Natural killer cell (primary cell): ENCODE measurements around the gene CES2. TPM values are rescaled to one million over a fixed set of nuclear protein-coding genes. Genes with fewer than 3 reads are reported as not detected.

ENCODE experiments used
- ATAC-seq, 3 donors: fragments of 150-1000 bp in 2 of 3; fragments of 200-7000 bp in 1 of 3; cut with Tn5 transposase; 1 replicate in 1 of 3; 2 replicates in 2 of 3; pipeline ENCODE4 v1.10.0; 2021; ENCODE audit warnings: mild to moderate bottlenecking in 2 of 3, moderate library complexity in 2 of 3
- DNase-seq, 2 donors: peaks; one replicate each; pipeline versions ENCODE4 v3.0.0 to v3.0.0-alpha.2; 2013 to 2021; ENCODE audit warnings: mixed read lengths in 1 of 2
- H3K27ac ChIP-seq: one replicate; pipeline ENCODE4 v1.5.1; 2013; ENCODE audit warnings: mild to moderate bottlenecking, low read length
- H3K27me3 ChIP-seq: one replicate; pipeline ENCODE4 v1.6.1; 2013; ENCODE audit warnings: low read length; ENCODE audit not compliant: control insufficient read depth, insufficient read depth
- H3K36me3 ChIP-seq: one replicate; pipeline ENCODE4 v1.6.1; 2013; ENCODE audit warnings: low read length; ENCODE audit not compliant: control insufficient read depth, insufficient read depth
- H3K4me1 ChIP-seq: one replicate; pipeline ENCODE4 v1.6.1; 2013; ENCODE audit warnings: low read length; ENCODE audit not compliant: control insufficient read depth, insufficient read depth
- H3K4me3 ChIP-seq: one replicate; pipeline ENCODE4 v1.5.1; 2013; ENCODE audit warnings: low read length
- H3K9me3 ChIP-seq: one replicate; pipeline ENCODE4 v1.6.1; 2013; ENCODE audit warnings: low read length; ENCODE audit not compliant: control insufficient read depth, insufficient read depth
- H3K27ac Mint-ChIP-seq, 2 donors: one replicate each; pipeline ENCODE4 v1.8.0; 2022; ENCODE audit warnings: mild to moderate bottlenecking in 2 of 2, mixed read lengths in 2 of 2, moderate library complexity in 1 of 2
- H3K27me3 Mint-ChIP-seq, 2 donors: one replicate each; pipeline ENCODE4 v1.8.0; 2022; ENCODE audit warnings: low read depth in 2 of 2, mixed read lengths in 2 of 2
- H3K36me3 Mint-ChIP-seq: one replicate; pipeline ENCODE4 v1.8.0; 2022; ENCODE audit warnings: mixed read lengths
- H3K4me1 Mint-ChIP-seq, 2 donors: one replicate each; pipeline ENCODE4 v1.8.0; 2022; ENCODE audit warnings: mixed read lengths in 2 of 2
- H3K4me3 Mint-ChIP-seq: one replicate; pipeline ENCODE4 v1.8.0; 2022; ENCODE audit warnings: mild to moderate bottlenecking, moderate library complexity, mixed read lengths
- H3K9me3 Mint-ChIP-seq, 2 donors: one replicate each; pipeline ENCODE4 v1.8.0; 2022; ENCODE audit warnings: mixed read lengths in 2 of 2
- CTCF ChIP-seq: fragments of 200-600 bp; IDR thresholded peaks from one replicate; pipeline ENCODE4 v1.8.0; 2022; ENCODE audit warnings: antibody characterized with exemption
- WGBS: methylation state at CpG from one replicate; pipeline ENCODE4 v1.1.7; 2013; ENCODE audit warnings: missing lambda C conversion rate; ENCODE audit not compliant: insufficient coverage; 5-methylcytosine and 5-hydroxymethylcytosine counted together
- intact Hi-C: fragments of 100-400 bp; cut with micrococcal nuclease; formaldehyde crosslinking; loops from one replicate; pipeline ENCODE4 v1.14.2; 2022
- total RNA-seq, 4 donors: library from RNA; stranded (reverse); fragments of 120-200 nt in 1 of 4; gene quantifications; one replicate each; pipeline versions ENCODE4 v1.2.3 to v1.2.4, GENCODE V29; 2013 to 2022

CES2 gene
- total RNA-seq, 3 donors from 2014 or later (not counting 1 experiment from before 2014, with no cell fraction given): 26.9 to 33.6 (median 33.1) TPM

- H3K9me3 Mint-ChIP-seq: no peaks in the 10 kb centered on the region
- Histone ChIP-seq H3K9me3 (no peaks in the 10 kb centered on the region), H3K4me3 (peak overlapping the region; percentile 35), H3K36me3 (peaks cover 2% of the 10 kb centered on the region), H3K27ac (no peak overlapping the region), H3K4me1 (peaks cover 20% of the 10 kb centered on the region), H3K27me3 (peaks cover 33% of the 10 kb centered on the region)
- TF ChIP-seq CTCF: no peak
- H3K27ac Mint-ChIP-seq: peak overlapping the region in 1 of 2 donors; percentile 71
- ATAC-seq (peak in 2 of 3 donors; percentile 12 to 32), DNase-seq (peak in 1 of 2 donors; percentile 36)
- H3K27me3 Mint-ChIP-seq: peaks cover 25 to 33% of the 10 kb centered on the region in 2 donors
- H3K4me3 Mint-ChIP-seq: peak overlapping the region; percentile 89
- intact Hi-C loops: no loop called here
- WGBS: 2% methylated on average over 44 of the region's 44 CpGs
- peaks cover 23 to 24% of the 10 kb centered on the region in 2 donors for H3K4me1 Mint-ChIP-seq
- H3K36me3 Mint-ChIP-seq: peaks cover 7% of the 10 kb centered on the region
These were observed 13.0 kb downstream of the CES2 start for GRCh38 chr16:66948134-66948836.

DNA sequence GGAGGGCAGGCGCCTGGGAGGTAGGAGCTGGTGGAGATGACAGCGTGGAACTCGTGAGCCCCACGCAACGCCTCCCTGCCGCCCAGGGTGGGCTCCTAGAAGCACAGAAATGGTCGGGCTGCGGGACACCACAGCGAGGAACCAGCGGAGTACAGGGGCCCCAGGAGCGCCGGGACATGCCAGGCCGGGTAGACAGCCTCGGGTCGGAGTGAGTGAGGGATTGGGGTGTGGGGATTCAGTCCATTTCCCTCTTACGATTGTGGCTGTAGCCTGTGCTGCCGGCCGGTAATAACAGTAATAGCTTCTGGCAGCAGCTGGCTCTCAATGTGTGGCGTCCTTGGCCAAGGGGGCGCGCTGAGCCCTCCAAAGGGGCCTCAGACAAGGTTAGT, 13.5 kb downstream of the CES2 start:
- H3K36me3 ChIP-seq: peaks cover under 1% of the 10 kb centered on the region
- H3K36me3 Mint-ChIP-seq: peaks cover 7% of the 10 kb centered on the region
- DNase-seq: no peak
- H3K9me3 ChIP-seq: no peaks in the 10 kb centered on the region
- peak overlapping the region; percentile 89 for H3K4me3 Mint-ChIP-seq
- H3K4me3 ChIP-seq: no peak overlapping the region
- H3K4me1 Mint-ChIP-seq: peaks cover 23 to 25% of the 10 kb centered on the region in 2 donors
- no peaks in the 10 kb centered on the region for H3K9me3 Mint-ChIP-seq
- H3K4me1 ChIP-seq: peaks cover 20% of the 10 kb centered on the region
- peaks cover 27 to 35% of the 10 kb centered on the region in 2 donors for H3K27me3 Mint-ChIP-seq
- H3K27ac Mint-ChIP-seq: peak overlapping the region in 1 of 2 donors; percentile 71
- no peak for TF ChIP-seq CTCF
- WGBS: 22% methylated on average over 21 of the region's 21 CpGs
- ATAC-seq: peak in 1 of 3 donors; percentile 1
- no peak overlapping the region for H3K27ac ChIP-seq
- peaks cover 33% of the 10 kb centered on the region for H3K27me3 ChIP-seq
- intact Hi-C loops: no loop called here

- intact Hi-C loops: no loop called here
- Mint-ChIP-seq H3K27ac (no peak overlapping the region), H3K9me3 (no peaks in the 10 kb centered on the region)
These were observed 14.2 kb downstream of the CES2 start for GRCh38 chr16:66949472-66949871.

More at GRCh38 chr16:66949472-66949871, 14.2 kb downstream of the CES2 start:
- WGBS: 79% methylated on average over 6 of the region's 6 CpGs
- peaks cover 32 to 38% of the 10 kb centered on the region in 2 donors for H3K27me3 Mint-ChIP-seq
- DNase-seq (no peak), ATAC-seq (no peak)
- peaks cover 7% of the 10 kb centered on the region for H3K36me3 Mint-ChIP-seq
- no peaks in the 10 kb centered on the region for H3K36me3 ChIP-seq
- no peaks in the 10 kb centered on the region for H3K9me3 ChIP-seq
- H3K4me3 Mint-ChIP-seq: peak overlapping the region; percentile 40
- TF ChIP-seq CTCF: no peak
- H3K27me3 ChIP-seq: peaks cover 33% of the 10 kb centered on the region
- peaks cover 23 to 28% of the 10 kb centered on the region in 2 donors for H3K4me1 Mint-ChIP-seq
- no peak overlapping the region for H3K27ac ChIP-seq
- no peak overlapping the region for H3K4me3 ChIP-seq
- peaks cover 20% of the 10 kb centered on the region for H3K4me1 ChIP-seq
